HG02610 (cell line): ENCODE results near the gene TINAGL1.

Experiments used
- ATAC-seq: cut with Tn5 transposase; IDR thresholded peaks from one replicate; pipeline ENCODE4 v1.9.1; 2021; ENCODE audit warnings: mild to moderate bottlenecking, moderate library complexity; ENCODE audit not compliant: unreplicated experiment

Gene TINAGL1

GRCh38 chr1:31600641-31601040 lies 24.3 kb downstream of the TINAGL1 start:
- no peak for ATAC-seq

- ATAC-seq: no peak
Measured at GRCh38 chr1:31602081-31602480, 25.8 kb downstream of the TINAGL1 start.

GRCh38 chr1:31605908-31606427 lies 29.7 kb downstream of the TINAGL1 start:
- peak; percentile 97 for ATAC-seq

- ATAC-seq: no peak
Measured at GRCh38 chr1:31607360-31607759, 31.0 kb downstream of the TINAGL1 start.

- no peak for ATAC-seq
Measured at GRCh38 chr1:31609514-31610118, 33.3 kb downstream of the TINAGL1 start.

- no peak for ATAC-seq
Measured at GRCh38 chr1:31614414-31615005, 38.2 kb downstream of the TINAGL1 start.

- no peak for ATAC-seq
Measured at GRCh38 chr1:31615414-31615813, 39.1 kb downstream of the TINAGL1 start.

- no peak for ATAC-seq
Measured at GRCh38 chr1:31615939-31616338, 39.6 kb downstream of the TINAGL1 start.

GRCh38 chr1:31617218-31617915 lies 41.1 kb downstream of the TINAGL1 start, which contains the start of gene HCRTR1:
HCRTR1 (plus strand) TSS chr1:31617689; CDS start chr1:31619193, 1,504 bp downstream.
- no peak for ATAC-seq

GRCh38 chr1:31617916-31618746 lies 41.8 kb downstream of the TINAGL1 start:
- no peak for ATAC-seq

- ATAC-seq: no peak
Measured at GRCh38 chr1:31618916-31619846, 42.9 kb downstream of the TINAGL1 start.

GRCh38 chr1:31620631-31621497 lies 44.5 kb downstream of the TINAGL1 start:
- no peak for ATAC-seq

- no peak for ATAC-seq
Measured at GRCh38 chr1:31621498-31621820, 45.1 kb downstream of the TINAGL1 start.

- ATAC-seq: no peak
Measured at GRCh38 chr1:31621847-31622730, 45.8 kb downstream of the TINAGL1 start.

GRCh38 chr1:31623365-31623764 lies 47.0 kb downstream of the TINAGL1 start:
- no peak for ATAC-seq

GRCh38 chr1:31624309-31624708 lies 48.0 kb downstream of the TINAGL1 start:
- ATAC-seq: no peak

GRCh38 chr1:31624731-31625514 lies 48.6 kb downstream of the TINAGL1 start:
- ATAC-seq: no peak
